Measurements from ENCODE around the gene NRCAM.
A peak's percentile ranks its signal among the peaks of the same experiment; 100 is the strongest.
"Not testable (repeated sequence)": the region's sequence is repeated elsewhere in the genome, so short reads cannot be mapped to it uniquely, and the experiment has no call there.

Gene NRCAM

DNA sequence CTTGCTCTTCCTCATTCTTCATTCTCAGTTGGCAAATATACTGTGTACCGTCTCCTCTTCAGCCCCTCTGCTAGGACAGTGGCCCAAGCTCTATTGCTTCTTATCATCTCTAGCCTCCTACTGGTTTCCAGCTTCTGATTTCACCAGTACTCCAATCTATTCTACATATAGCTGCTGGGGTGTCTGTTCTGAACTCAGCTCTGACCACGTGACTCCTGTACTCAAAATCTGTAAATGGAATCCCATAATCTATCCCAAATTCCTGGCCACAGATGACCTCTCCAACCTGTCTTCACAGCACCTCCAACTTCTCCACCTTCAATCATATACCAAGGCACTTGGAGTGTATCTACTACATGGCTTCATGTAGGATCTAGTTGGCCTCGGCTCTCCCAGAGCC is 152.9 kb downstream of the NRCAM start:
- no peak for DNase-seq

DNA sequence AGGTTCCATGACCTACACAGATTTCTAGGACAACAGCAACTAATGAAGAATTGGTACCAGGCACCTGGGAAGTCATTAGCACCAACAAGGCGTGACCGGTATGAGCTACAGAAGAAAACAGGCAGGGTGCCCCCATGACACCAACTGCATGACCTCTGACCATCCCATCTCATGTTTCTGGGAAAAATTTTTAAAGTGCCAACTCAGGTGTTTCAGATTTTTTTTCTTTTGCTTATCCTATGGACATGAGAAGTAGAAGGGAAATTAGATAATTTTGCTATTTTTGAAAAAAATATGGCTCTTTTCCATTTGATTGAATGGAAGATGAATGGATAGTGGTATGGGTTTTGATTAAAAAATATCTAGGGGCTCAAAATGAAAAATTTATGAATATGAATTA is 154.8 kb downstream of the NRCAM start:
- no peak for DNase-seq

- no peak for DNase-seq
These were observed 156.8 kb downstream of the NRCAM start for GRCh38 chr7:108299251-108299973.

DNA sequence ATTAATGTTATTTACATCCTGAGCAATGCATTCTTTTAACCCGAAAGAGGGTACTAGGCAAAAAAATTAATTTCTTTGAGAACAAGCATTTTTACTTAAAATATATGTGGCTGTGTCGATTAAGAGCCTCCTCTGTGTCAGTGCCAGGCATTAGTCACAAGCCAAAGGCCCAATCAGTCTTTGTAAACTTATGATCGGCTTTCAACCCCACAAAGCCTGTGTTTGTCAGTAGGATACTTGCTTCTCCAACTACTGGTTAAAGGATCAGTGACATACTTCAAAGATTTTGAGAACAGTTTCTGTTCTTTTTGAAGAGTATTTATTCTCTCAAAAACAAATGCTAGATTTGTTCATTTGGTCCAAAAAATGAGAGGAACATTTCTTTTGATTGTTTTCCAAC is 159.3 kb downstream of the NRCAM start:
- no peak for DNase-seq

- DNase-seq, result peak; percentile 54
These were observed 161.6 kb downstream of the NRCAM start for GRCh38 chr7:108294595-108294994.

DNA sequence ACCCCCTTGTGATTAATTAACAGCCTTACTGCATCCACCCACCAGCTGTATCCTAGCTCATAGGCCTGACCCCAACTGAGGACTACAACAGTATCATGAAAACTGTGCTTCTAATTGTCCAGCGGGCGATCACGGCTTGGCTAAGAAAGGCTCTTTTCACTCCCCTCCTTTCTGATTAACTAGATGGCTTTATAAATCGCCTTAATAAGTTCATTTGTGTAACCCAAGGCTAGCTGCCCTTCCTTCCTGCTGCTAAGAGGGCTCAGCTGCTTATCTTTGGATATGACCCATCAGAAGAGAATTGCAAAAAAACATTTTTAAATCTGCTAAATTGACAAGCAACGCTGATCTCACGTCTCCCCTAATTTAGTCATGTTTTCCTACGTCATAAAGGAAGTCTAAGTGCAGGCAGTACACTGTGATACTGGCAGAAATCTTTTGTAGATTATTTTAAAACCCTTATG is 163.1 kb downstream of the NRCAM start:
- no peak for DNase-seq

DNA sequence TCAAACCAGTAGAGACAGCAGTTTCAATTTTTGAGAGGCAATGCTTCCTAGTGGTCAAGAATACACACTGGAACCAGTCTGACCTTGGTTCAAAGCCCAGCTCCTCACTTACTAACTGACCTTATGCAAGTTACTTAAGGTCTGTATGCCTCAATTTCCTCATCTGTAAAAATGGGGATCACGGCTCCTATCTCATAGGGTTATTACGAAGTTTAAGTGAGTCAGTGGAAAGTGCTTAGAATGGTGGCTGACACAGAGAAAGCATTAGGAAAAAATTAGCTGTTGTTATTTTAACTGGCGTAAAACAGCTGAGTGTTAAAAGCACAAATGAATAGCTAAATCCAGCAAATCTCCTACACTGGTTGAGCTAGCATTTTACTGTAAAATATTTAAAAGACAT is 163.7 kb downstream of the NRCAM start:
- DNase-seq, result no peak

GRCh38 chr7:108291791-108292440 is 164.3 kb downstream of the NRCAM start:
- DNase-seq, result no peak

DNA sequence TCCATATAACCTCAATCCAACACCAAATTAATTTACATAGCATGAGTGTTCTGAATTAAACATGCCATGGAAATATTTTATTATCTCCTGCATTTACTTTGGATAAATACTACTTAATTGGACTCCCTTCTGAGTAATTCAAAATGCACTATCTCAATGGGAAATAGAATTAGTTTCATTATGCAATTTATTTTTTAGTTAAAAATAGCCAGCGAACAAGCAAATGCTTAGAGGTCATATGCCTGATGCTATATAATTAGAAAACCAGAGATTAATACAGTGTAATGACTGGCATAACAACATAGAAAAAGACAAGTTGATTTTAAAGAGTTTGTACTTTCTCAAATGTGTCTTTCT is 165.1 kb downstream of the NRCAM start:
- no peak for DNase-seq

GRCh38 chr7:108290459-108291151 is 165.6 kb downstream of the NRCAM start:
- DNase-seq, result no peak

GRCh38 chr7:108289852-108290251 is 166.4 kb downstream of the NRCAM start:
- no peak for DNase-seq

DNA sequence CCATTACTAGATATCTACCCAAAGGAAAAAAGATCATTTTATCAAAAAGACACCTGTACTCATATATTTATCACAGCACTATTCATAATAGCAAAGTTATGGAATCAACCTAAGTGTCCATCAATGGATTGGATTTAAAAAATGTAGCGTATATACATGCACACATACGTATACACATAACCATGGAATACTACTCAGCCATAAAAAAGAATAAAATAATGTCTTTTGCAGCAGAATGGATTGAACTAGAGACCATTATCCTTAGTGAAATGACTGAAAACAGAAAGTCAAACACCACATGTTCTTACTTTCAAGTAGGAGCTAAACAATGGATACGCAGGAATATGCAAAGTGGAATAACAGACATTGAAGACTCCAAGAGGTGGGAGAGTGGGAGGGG is 168.4 kb downstream of the NRCAM start:
- DNase-seq, result no peak

- DNase-seq, result no peak
These were observed 169.8 kb downstream of the NRCAM start for GRCh38 chr7:108286290-108286904.

DNA sequence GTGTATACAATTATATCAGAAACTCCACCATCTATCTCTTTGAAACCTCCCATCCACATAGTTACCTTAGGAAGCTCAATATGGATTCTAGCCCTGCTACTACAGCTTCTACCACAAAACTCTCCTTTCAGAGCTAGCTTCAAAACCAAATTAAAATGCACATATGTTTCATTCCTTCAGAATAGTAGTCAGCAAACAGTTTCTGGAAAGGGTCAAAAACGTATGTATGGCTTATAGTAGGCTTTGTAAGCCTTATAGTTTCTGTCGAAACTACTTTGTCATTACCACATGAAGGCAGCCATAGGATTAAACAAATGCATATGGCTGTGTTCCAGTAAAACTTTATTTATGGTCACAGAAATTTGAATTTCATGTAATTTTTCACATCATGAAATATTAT is 170.5 kb downstream of the NRCAM start:
- DNase-seq, result no peak

GRCh38 chr7:108285003-108285368 is 171.2 kb downstream of the NRCAM start:
- DNase-seq, result no peak

DNA sequence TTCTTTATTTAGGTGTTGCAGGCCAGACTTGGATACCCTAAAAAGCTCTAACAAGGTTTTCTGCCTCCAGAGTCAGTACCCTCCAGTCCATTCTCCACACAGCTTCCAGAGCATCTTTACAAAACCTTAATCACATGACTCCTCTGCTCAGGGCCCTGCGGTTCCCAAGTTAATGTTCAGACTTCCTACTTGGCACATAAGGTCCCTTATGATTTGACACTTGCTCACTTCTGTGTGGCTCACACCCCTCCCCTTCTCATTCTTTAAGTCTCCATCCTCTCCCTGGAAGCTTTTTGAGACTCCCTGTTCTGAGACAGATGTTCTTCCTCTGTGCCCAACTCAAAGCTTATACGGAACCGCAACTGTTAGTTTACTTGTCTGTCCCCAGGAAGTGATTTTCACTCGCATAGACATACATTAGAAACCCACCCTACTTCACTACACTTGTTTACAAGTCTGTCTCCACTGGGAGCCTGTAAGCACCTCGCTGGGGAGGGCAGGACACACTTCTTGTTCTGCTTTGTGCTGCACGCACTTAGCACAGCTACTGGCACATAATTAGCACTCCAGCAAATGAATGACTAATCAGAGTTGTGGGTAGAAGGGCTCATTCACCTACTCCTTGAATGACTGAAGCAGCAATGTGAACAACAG is 171.8 kb downstream of the NRCAM start:
- DNase-seq, result no peak

- no peak for DNase-seq
These were observed 173.0 kb downstream of the NRCAM start for GRCh38 chr7:108283252-108283651.

- no peak for DNase-seq
These were observed 173.7 kb downstream of the NRCAM start for GRCh38 chr7:108282427-108282996.

DNA sequence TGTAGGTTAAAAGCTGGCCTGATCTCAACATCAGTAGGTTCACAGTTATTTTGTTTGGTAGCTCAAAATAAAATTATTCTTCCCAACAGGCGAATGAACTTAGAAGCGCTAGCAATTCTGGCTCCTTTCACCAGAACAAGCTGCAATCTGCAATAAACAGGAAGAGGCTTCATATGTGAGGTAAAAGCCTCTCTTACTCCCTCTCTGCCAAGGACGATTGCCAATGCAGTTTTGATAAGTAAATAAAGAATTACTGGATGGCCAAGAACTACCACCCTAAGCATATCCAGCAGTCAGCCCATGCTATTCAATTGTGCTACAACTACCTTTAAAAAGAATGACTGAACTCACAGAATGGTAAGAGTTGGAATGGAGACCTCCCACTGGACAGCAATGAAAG is 176.1 kb downstream of the NRCAM start:
- DNase-seq, result no peak

GRCh38 chr7:108278776-108279175 is 177.5 kb downstream of the NRCAM start:
- no peak for DNase-seq

GRCh38 chr7:108278281-108278680 is 178.0 kb downstream of the NRCAM start:
- DNase-seq, result no peak

DNA sequence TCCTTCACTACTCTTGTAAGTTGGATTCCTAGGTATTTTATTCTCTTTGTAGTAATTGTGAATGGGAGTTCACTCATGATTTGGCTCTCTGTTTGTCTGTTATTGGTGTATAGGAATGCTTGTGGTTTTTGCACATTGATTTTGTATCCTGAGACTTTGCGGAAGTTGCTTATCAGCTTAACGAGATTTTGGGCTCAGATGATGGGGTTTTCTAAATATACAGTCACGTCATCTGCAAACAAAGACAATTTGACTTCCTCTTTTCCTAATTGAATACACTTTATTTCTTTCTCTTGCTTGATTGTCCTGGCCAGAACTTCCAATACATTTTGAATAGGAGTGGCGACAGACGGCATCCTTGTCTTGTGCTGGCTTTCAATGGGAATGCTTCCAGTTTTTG is 181.8 kb downstream of the NRCAM start:
- DNase-seq, result peak; percentile 32

GRCh38 chr7:108272891-108273290 is 183.3 kb downstream of the NRCAM start:
- DNase-seq, result not testable (repeated sequence)
